Gastrocnemius medialis (tissue), 4 donors: ENCODE measurements around the gene MCEMP1. TPM values are rescaled to one million over a fixed set of nuclear protein-coding genes. Genes with fewer than 3 reads are reported as not detected.

Source experiments
- ATAC-seq, 2 donors: fragments of 150-250 bp; one replicate each; pipeline ENCODE4 v1.9.1; 2016
- DNase-seq, 2 donors: peaks; one replicate each; pipeline ENCODE4 v3.0.0-alpha.2; 2019
- H3K27ac ChIP-seq, 4 donors: fragments of 200-600 bp; sonication (generic); 1 replicate in 1 of 4; 2 replicates in 3 of 4; pipeline ENCODE4 v1.5.1; 2016 to 2018; ENCODE audit warnings: mild to moderate bottlenecking in 2 of 4, moderate library complexity in 1 of 4
- H3K27me3 ChIP-seq, 3 donors: fragments of 200-600 bp; sonication (generic) in 2 of 3; 1 replicate in 1 of 3; 2 replicates in 2 of 3; pipeline versions ENCODE4 v1.5.1 to v1.6.0; 2016 to 2019; ENCODE audit warnings: mild to moderate bottlenecking in 1 of 3, moderate library complexity in 1 of 3
- H3K36me3 ChIP-seq, 2 donors: fragments of 200-600 bp; sonication (generic) in 1 of 2; one replicate each; pipeline ENCODE4 v1.5.1; 2017 to 2018
- H3K4me1 ChIP-seq, 2 donors: fragments of 200-600 bp; sonication (generic) in 1 of 2; one replicate each; pipeline ENCODE4 v1.5.1; 2016 to 2017; ENCODE audit warnings: mild to moderate bottlenecking in 2 of 2
- H3K4me3 ChIP-seq, 4 donors: fragments of 200-600 bp; sonication (generic) in 3 of 4; 1 replicate in 1 of 4; 2 replicates in 3 of 4; pipeline ENCODE4 v1.5.1; 2016 to 2019; ENCODE audit warnings: mild to moderate bottlenecking in 2 of 4
- H3K9me3 ChIP-seq, 3 donors: fragments of 200-600 bp; sonication (generic) in 2 of 3; 1 replicate in 1 of 3; 2 replicates in 2 of 3; pipeline ENCODE4 v1.5.1; 2016 to 2019
- POLR2A ChIP-seq, 2 donors: fragments of 450-650 bp; IDR thresholded peaks; one replicate each; pipeline ENCODE4 v1.6.1; 2017; ENCODE audit warnings: antibody characterized with exemption in 2 of 2, mild to moderate bottlenecking in 2 of 2, moderate library complexity in 2 of 2
- in situ Hi-C, 4 donors: fragments of 200-750 bp; cut with MboI; loops; one replicate each; pipeline versions ENCODE4 v1.15.0 to v1.8.0; 2017; ENCODE audit warnings: low sequenced_read_pairs in 4 of 4
- intact Hi-C: fragments of 100-400 bp; cut with DNase I; formaldehyde crosslinking; loops from one replicate; pipeline ENCODE4 v1.15.1; 2023; ENCODE audit warnings: low total_unique reads
- total RNA-seq, 4 donors: library from RNA; depleted of rRNA; stranded (reverse); fragments of >200 nt; gene quantifications; one replicate each; pipeline versions ENCODE4 v1.1.0 to v1.2.3, GENCODE V29; 2016
- TF ChIP-seq, protein P1 (sequence below), 5 experiments: fragments of 450-650 bp in 3 of 5; fragments of 200-600 bp in 2 of 5; sonication (generic) in 2 of 5; IDR thresholded peaks in 4 of 5; conservative IDR thresholded peaks in 1 of 5; 1 replicate in 4 of 5; 2 replicates in 1 of 5; pipeline ENCODE4 v1.5.1; 2016 to 2019; ENCODE audit warnings: antibody characterized with exemption in 5 of 5, mild to moderate bottlenecking in 3 of 5, moderate library complexity in 3 of 5

MCEMP1 gene
- total RNA-seq, 4 donors from 2014 or later: 0.16 to 1.2 TPM; not detected in 2

DNA sequence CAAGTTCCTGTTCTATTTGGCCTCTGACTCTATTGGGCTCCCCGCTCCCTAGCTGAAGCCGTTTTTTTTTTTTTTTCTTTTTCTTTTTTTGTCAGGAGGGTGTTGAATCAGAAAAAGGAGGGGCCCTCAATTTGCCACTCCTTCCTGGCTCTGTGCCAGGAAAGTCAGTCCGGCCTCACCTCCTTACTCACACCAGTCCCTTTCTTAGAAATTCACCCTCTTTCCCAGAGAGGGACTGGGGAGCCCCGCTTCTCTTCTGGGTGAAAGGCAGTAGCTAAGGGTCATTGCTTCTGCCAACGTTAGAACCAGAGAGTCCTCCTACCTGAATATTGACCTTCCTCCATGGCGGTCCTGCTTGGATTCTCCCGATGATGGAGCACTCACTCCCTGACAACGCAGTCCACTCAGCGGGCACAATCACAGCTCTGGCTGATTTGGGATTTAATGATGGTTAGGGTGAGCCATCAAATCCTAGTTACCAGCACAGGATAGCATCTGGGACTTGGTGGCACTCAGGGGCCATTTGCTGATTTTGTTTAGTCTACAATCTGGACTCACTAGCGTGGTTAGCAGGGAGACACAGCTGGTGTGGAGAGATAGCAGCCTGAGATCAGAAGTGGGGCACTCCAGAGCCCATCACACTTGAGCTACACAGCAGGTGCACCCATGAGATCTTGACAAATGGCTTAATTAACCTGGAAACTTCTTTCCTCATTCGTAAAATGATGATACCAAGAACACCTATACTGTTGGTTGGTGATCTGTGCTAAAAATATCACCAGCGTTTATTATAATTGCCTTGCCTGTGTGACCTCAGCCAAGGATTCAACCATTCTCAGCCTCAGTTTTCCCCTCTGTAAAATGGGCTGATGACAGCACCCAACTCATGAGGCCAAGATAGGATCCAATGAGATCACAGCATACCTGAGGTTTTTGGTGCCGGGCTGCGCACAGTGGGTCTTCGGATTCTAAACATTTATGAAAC lies 22.8 kb downstream of the MCEMP1 start:
- DNase-seq: no peak
- in situ Hi-C loops: no loop called here
- peaks cover 0 to 22% (median 17%) of the 10 kb centered on the region in 3 donors for H3K27me3 ChIP-seq

DNA sequence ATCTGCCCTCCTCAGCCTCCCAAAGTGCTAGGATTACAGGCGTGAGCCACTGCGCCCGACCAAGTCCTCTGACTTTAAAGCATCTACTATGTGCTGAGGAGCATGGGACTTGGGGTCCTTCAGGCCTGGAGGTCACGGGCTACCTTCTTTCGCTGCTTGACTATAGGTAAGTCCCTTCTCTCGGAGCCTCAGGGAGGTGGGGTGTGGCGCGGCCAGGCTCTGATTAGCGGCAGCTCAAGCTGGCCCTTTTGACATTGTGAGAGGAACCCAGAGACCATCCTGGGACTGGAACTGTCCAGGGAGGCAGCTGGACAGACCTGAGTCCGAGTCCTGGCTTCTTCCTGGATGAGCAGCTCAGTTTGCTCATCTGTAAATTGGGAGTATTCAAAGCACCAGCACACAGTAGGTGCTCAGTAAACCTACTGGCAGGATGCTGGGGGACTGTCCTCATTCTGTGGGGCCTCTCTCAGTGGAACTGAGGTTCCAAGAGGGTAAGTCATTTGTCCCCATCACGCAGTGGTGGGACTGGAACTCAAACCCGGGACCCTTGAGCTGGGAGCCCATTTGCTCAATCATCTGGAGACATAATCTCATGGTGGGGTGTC lies 24.3 kb downstream of the MCEMP1 start:
- ATAC-seq (no peak), DNase-seq (no peak)
- Histone ChIP-seq H3K36me3 (no peaks in the 10 kb centered on the region), H3K27ac (no peak overlapping the region), H3K9me3 (no peaks in the 10 kb centered on the region), H3K4me1 (no peaks in the 10 kb centered on the region), H3K4me3 (no peak overlapping the region), H3K27me3 (peaks cover 0 to 22% (median 13%) of the 10 kb centered on the region in 3 donors)
- TF ChIP-seq, protein P1, sequence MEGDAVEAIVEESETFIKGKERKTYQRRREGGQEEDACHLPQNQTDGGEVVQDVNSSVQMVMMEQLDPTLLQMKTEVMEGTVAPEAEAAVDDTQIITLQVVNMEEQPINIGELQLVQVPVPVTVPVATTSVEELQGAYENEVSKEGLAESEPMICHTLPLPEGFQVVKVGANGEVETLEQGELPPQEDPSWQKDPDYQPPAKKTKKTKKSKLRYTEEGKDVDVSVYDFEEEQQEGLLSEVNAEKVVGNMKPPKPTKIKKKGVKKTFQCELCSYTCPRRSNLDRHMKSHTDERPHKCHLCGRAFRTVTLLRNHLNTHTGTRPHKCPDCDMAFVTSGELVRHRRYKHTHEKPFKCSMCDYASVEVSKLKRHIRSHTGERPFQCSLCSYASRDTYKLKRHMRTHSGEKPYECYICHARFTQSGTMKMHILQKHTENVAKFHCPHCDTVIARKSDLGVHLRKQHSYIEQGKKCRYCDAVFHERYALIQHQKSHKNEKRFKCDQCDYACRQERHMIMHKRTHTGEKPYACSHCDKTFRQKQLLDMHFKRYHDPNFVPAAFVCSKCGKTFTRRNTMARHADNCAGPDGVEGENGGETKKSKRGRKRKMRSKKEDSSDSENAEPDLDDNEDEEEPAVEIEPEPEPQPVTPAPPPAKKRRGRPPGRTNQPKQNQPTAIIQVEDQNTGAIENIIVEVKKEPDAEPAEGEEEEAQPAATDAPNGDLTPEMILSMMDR (IDR thresholded peaks at IDR 0.05 in 4 of 5, conservative IDR thresholded peaks at IDR 0.05 in 1 of 5): no peak
- no peak for TF ChIP-seq POLR2A (IDR thresholded peaks at IDR 0.05)
- intact Hi-C loops (no loop called here), in situ Hi-C loops (no loop called here)

More for the DNA sequence above, 22.8 kb downstream of the MCEMP1 start:
- Histone ChIP-seq H3K4me3 (no peak overlapping the region), H3K9me3 (no peaks in the 10 kb centered on the region), H3K4me1 (no peaks in the 10 kb centered on the region), H3K36me3 (no peaks in the 10 kb centered on the region), H3K27ac (no peak overlapping the region)
- intact Hi-C loops: no loop called here
- no peak for ATAC-seq
- TF ChIP-seq, protein P1 (IDR thresholded peaks at IDR 0.05 in 4 of 5, conservative IDR thresholded peaks at IDR 0.05 in 1 of 5): no peak
- no peak for TF ChIP-seq POLR2A (IDR thresholded peaks at IDR 0.05)

DNA sequence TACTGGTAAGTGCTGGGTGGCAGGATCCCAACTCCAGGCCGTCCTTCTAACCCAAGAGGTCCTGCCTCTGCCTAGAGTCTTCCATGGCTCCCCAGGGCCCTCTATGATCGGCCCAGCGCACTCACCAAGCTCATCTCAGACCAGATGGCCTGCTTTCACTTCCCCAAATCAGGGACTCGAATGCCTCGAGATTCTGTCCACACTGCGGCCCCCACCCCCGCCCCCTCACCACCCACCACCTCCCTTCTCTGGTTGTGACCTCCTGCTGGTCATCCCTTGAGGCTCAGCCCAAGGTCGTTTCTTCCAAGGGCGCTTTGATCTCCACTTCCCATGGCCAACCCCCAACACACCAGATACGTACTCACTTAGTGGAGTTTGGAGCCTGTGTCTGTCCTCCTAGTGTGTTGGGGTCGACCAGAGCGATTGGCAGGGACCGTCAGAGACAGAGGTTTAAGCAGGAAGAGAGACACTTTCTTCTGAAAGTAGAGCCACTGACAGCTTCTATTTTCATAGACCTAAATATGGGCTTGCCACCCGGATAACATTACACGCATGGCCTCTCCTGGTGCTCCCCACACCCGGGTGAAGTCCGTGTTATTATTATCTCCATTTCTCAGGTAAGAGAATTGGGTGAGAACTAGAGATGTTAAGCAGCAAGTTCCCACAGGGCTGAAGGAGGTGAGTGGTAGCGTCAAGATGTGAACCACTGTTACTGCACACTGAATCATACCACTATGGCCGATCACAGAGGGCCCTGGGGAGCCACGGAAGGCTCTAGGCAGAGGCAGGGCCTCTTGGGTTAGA lies 25.0 kb downstream of the MCEMP1 start, which contains the start of gene FCER2:
Gene FCER2, minus strand, starts transcription at position 478 of the 804 bp plus-strand sequence. CDS start 2,371 bp downstream, outside the sequence.
- Histone ChIP-seq H3K27me3 (peaks cover 0 to 22% (median 13%) of the 10 kb centered on the region in 3 donors), H3K4me1 (no peaks in the 10 kb centered on the region), H3K36me3 (no peaks in the 10 kb centered on the region), H3K9me3 (no peaks in the 10 kb centered on the region), H3K27ac (no peak within 1 kb of the TSS), H3K4me3 (no peak within 1 kb of the TSS)
- in situ Hi-C loops: no loop called here
- TF ChIP-seq, protein P1 (IDR thresholded peaks at IDR 0.05 in 4 of 5, conservative IDR thresholded peaks at IDR 0.05 in 1 of 5): no peak
- no peak for TF ChIP-seq POLR2A (IDR thresholded peaks at IDR 0.05)
- ATAC-seq (no peak), DNase-seq (no peak)
- intact Hi-C loops: no loop called here

DNA sequence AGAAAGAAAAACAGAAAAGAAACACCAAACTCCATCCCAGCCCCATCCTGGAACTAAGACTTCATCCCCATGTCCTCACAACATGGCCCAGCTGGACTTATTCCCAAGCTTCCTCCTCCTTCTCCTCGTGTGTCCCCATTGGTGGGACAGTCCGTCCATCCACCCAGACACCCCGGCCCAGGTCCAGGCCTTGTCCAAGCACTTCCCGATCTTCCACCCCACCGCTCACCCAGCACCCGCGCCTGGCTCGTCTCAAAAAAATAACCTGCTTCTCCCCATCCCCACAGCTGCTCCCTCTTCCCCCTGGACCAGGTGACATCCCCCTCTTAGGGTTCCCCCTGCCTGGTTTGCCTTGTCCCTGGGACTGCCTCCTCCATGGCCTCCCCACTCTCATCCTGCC lies 26.4 kb downstream of the MCEMP1 start:
- no peak for ATAC-seq
- no peak overlapping the region for H3K27ac ChIP-seq
- H3K27me3 ChIP-seq: peaks cover 0 to 9% (median 5%) of the 10 kb centered on the region in 3 donors
- TF ChIP-seq, protein P1 (IDR thresholded peaks at IDR 0.05 in 4 of 5, conservative IDR thresholded peaks at IDR 0.05 in 1 of 5): no peak
- no peak for TF ChIP-seq POLR2A (IDR thresholded peaks at IDR 0.05)
- H3K4me3 ChIP-seq: no peak overlapping the region
- H3K9me3 ChIP-seq: no peaks in the 10 kb centered on the region
- no peak for DNase-seq
- intact Hi-C loops (no loop called here), in situ Hi-C loops (no loop called here)
- no peaks in the 10 kb centered on the region for H3K4me1 ChIP-seq
- H3K36me3 ChIP-seq: no peaks in the 10 kb centered on the region
